ENCODE results near the gene LCNL1. TPM values are rescaled to one million over a fixed set of nuclear protein-coding genes. Genes with fewer than 3 reads are reported as not detected.

LCNL1 gene
- total RNA-seq, 1 experiment from 2014 or later, result 0.82 TPM

- no TSS peak for BruUV-seq (replicated peaks)
- H3K27me3 ChIP-seq (ENCODE audit: control insufficient read depth, insufficient read depth, low read length), result no peaks in the 10 kb centered on the region
- TF ChIP-seq SIN3A (IDR thresholded peaks at IDR 0.05; ENCODE audit: borderline replicate concordance, insufficient read depth, low read depth, low read length) (no peak), TCF7L2 (IDR thresholded peaks at IDR 0.05; ENCODE audit: low read depth, low read length) (no peak), POLR2AphosphoS5 (IDR thresholded peaks at IDR 0.05; ENCODE audit: low read depth, low read length) (no peak)
- in situ Hi-C loops (cut with HindIII; ENCODE audit: low pct_unique_long_range_greater_than_20kb, low sequenced_read_pairs), result no loop called here
- ChIA-PET POLR2A (no interaction called here), CTCF (interaction anchor here (0.6 to 1.1 kb wide), 2 partner anchors 50 to 307 kb away, joined by 4 to 10 read pairs; no protein-coding TSS in a partner anchor)
- no peaks in the 10 kb centered on the region for H3K9me3 ChIP-seq (ENCODE audit: control insufficient read depth, insufficient read depth, low read depth, low read length)
- no peak for DNase-seq (ENCODE audit: low read depth, low spot score)
- H3K27ac ChIP-seq (ENCODE audit: low read length), result no peak overlapping the region
- H3K4me1 ChIP-seq (ENCODE audit: control insufficient read depth, insufficient read depth, low read length), result no peaks in the 10 kb centered on the region
- H3K36me3 ChIP-seq (ENCODE audit: control insufficient read depth, insufficient read depth, low read length), result no peaks in the 10 kb centered on the region
- intact Hi-C loops (cut with micrococcal nuclease; ENCODE audit: unreplicated experiment), result no loop called here
- peak overlapping the region; percentile 18 to 33 for H3K4me3 ChIP-seq (ENCODE audit: low read depth in 2 of 2, low read length in 2 of 2)
- ATAC-seq, result no peak
These were observed 3.8 kb upstream of the LCNL1 start for GRCh38 chr9:136978865-136979544.

- Histone ChIP-seq H3K27ac (ENCODE audit: low read length) (no peak overlapping the region), H3K4me1 (ENCODE audit: control insufficient read depth, insufficient read depth, low read length) (no peaks in the 10 kb centered on the region), H3K4me3 (ENCODE audit: low read depth in 2 of 2, low read length in 2 of 2) (no peak overlapping the region), H3K36me3 (ENCODE audit: control insufficient read depth, insufficient read depth, low read length) (no peaks in the 10 kb centered on the region), H3K27me3 (ENCODE audit: control insufficient read depth, insufficient read depth, low read length) (no peaks in the 10 kb centered on the region), H3K9me3 (ENCODE audit: control insufficient read depth, insufficient read depth, low read depth, low read length) (no peaks in the 10 kb centered on the region)
- ChIA-PET POLR2A (no interaction called here), CTCF (no interaction called here)
- in situ Hi-C loops (cut with HindIII; ENCODE audit: low pct_unique_long_range_greater_than_20kb, low sequenced_read_pairs) (no loop called here), intact Hi-C loops (cut with micrococcal nuclease; ENCODE audit: unreplicated experiment) (no loop called here)
- ATAC-seq, result no peak
- TF ChIP-seq SIN3A (IDR thresholded peaks at IDR 0.05; ENCODE audit: borderline replicate concordance, insufficient read depth, low read depth, low read length) (no peak), POLR2AphosphoS5 (IDR thresholded peaks at IDR 0.05; ENCODE audit: low read depth, low read length) (no peak), TCF7L2 (IDR thresholded peaks at IDR 0.05; ENCODE audit: low read depth, low read length) (no peak), CTCF (IDR thresholded peaks at IDR 0.05) (no peak)
- TF ChIP-seq, protein P1, sequence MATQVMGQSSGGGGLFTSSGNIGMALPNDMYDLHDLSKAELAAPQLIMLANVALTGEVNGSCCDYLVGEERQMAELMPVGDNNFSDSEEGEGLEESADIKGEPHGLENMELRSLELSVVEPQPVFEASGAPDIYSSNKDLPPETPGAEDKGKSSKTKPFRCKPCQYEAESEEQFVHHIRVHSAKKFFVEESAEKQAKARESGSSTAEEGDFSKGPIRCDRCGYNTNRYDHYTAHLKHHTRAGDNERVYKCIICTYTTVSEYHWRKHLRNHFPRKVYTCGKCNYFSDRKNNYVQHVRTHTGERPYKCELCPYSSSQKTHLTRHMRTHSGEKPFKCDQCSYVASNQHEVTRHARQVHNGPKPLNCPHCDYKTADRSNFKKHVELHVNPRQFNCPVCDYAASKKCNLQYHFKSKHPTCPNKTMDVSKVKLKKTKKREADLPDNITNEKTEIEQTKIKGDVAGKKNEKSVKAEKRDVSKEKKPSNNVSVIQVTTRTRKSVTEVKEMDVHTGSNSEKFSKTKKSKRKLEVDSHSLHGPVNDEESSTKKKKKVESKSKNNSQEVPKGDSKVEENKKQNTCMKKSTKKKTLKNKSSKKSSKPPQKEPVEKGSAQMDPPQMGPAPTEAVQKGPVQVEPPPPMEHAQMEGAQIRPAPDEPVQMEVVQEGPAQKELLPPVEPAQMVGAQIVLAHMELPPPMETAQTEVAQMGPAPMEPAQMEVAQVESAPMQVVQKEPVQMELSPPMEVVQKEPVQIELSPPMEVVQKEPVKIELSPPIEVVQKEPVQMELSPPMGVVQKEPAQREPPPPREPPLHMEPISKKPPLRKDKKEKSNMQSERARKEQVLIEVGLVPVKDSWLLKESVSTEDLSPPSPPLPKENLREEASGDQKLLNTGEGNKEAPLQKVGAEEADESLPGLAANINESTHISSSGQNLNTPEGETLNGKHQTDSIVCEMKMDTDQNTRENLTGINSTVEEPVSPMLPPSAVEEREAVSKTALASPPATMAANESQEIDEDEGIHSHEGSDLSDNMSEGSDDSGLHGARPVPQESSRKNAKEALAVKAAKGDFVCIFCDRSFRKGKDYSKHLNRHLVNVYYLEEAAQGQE (IDR thresholded peaks at IDR 0.05; ENCODE audit: insufficient read depth in 1 of 2, low read depth in 2 of 2, low read length in 1 of 2), result no peak
- no peak for DNase-seq (ENCODE audit: low read depth, low spot score)
- no TSS peak for BruUV-seq (replicated peaks)
These were observed 2.8 kb upstream of the LCNL1 start for GRCh38 chr9:136979769-136980587.

All from Panc1 (cell line).